GM18867 (cell line): Measurements from ENCODE around the gene ZFP91.

Experiments used
- ATAC-seq: cut with Tn5 transposase; IDR thresholded peaks from one replicate; pipeline ENCODE4 v1.9.1; 2021; ENCODE audit warnings: mild to moderate bottlenecking, moderate library complexity; ENCODE audit not compliant: unreplicated experiment

ZFP91 gene

DNA sequence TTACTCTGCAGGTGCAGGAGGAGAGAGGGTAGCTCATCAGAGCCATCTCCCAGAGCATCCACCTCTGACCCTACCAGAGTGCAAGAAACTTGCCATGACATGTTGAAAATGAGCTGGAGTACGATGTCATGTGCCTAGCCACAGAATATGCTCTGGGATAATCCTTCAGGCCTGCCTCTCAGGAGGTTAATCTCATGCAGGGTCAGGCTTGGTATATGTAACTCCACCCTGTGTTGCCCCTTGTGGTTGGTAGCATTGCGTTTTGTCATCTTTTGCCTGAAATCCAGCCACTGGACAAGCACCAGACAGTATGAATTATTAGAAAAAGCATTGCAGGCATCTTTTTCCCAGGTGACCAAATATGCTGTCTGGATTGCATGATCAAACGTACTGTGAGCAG is 79.8 kb downstream of the ZFP91 start:
- no peak for ATAC-seq

DNA sequence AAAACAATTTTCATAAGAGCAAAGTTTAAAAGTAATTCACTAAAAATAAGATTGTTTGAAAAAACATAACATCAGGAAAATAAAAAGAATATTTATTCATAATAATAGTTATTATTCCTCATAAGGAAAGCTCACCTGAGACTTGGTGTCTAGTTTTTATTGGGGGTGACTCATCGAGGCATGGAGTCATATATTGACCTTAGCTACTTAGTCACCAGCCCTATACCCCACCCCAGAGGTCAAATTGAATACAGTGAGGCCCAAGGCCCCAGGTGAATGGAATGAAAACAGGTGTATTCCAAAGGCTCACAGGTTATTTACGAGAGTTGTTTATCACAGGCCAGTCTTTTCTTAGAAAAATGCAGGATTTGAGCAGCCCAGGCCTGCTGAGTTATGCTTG is 80.5 kb downstream of the ZFP91 start:
- no peak for ATAC-seq

DNA sequence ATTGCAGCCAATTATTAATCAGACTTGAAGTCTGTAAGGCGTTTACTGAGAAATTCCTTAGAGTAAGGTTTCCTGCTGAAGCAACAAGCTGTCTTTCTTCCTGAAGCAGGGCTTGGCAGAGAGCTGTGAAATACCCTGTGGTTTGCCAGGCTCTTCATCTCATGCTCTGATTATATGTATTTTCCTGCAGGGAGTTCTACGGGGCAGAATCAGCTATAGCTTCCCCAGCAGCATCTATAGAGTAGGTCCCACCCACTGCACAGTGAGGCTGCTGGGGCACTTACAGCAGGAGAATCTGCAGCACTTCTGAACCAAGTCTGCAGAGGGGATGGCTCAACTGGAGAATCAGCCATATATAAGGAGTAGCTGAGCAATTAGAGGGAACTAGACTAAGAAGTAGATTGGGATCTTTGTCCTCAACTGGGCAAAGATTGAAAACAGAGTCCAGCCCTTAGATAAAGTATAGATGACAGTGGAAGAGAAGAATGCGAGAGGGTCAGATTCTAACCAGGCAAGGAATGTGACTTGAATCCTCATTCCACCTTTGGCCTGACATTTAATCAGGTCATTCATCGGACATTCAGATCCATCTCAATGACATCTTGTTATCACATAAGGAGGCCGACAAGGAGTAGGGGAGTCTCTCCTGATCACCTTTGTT is 81.2 kb downstream of the ZFP91 start:
- ATAC-seq = no peak
